Aorta (tissue), 5 donors: ENCODE measurements around the gene MUC3A. TPM values are rescaled to one million over a fixed set of nuclear protein-coding genes. Genes with fewer than 3 reads are reported as not detected.
A peak's percentile ranks its signal among the peaks of the same experiment; 100 is the strongest.
"Not testable (repeated sequence)": the region's sequence is repeated elsewhere in the genome, so short reads cannot be mapped to it uniquely, and the experiment has no call there.

ENCODE experiments used
- ATAC-seq: fragments of 200-7000 bp; cut with Tn5 transposase; one replicate; pipeline ENCODE4 v1.9.1; 2022; ENCODE audit warnings: moderate library complexity; ENCODE audit not compliant: low FRiP score
- DNase-seq, 2 donors: peaks; one replicate each; pipeline ENCODE4 v3.0.0-alpha.2; 2020
- H3K27ac ChIP-seq, 2 donors: one replicate each; pipeline ENCODE4 v1.5.1; 2013; ENCODE audit warnings: low read length in 2 of 2, mild to moderate bottlenecking in 2 of 2, moderate library complexity in 2 of 2, control low read depth in 1 of 2, inconsistent platforms in 1 of 2, low read depth in 1 of 2
- H3K27me3 ChIP-seq, 2 donors: one replicate each; pipeline ENCODE4 v1.6.1; 2013; ENCODE audit warnings: control low read depth in 1 of 2, low read length in 1 of 2, mild to moderate bottlenecking in 1 of 2, moderate library complexity in 1 of 2; ENCODE audit not compliant: insufficient read depth in 2 of 2, control insufficient read depth in 1 of 2
- H3K36me3 ChIP-seq, 2 donors: one replicate each; pipeline ENCODE4 v1.6.1; 2013; ENCODE audit warnings: control low read depth in 1 of 2, low read length in 1 of 2, mild to moderate bottlenecking in 1 of 2; ENCODE audit not compliant: insufficient read depth in 2 of 2, control insufficient read depth in 1 of 2
- H3K4me1 ChIP-seq, 2 donors: one replicate each; pipeline ENCODE4 v1.6.1; 2013; ENCODE audit warnings: low read length in 2 of 2, control low read depth in 1 of 2, mild to moderate bottlenecking in 1 of 2, moderate library complexity in 1 of 2; ENCODE audit not compliant: insufficient read depth in 2 of 2, control insufficient read depth in 1 of 2
- H3K4me3 ChIP-seq, 2 donors: one replicate each; pipeline ENCODE4 v1.5.1; 2013; ENCODE audit warnings: low read length in 2 of 2, control low read depth in 1 of 2, mild to moderate bottlenecking in 1 of 2
- H3K9me3 ChIP-seq: one replicate; pipeline ENCODE4 v1.6.1; 2013; ENCODE audit warnings: mild to moderate bottlenecking, low read length; ENCODE audit not compliant: control insufficient read depth
- WGBS, 2 donors: extraction: QIAGEN DNeasy Blood & Tissue Kit; methylation state at CpG; one replicate each; pipeline ENCODE4 v1.1.7; 2013; 5-methylcytosine and 5-hydroxymethylcytosine counted together
- intact Hi-C, 2 donors: fragments of 100-400 bp; cut with DNase I; formaldehyde crosslinking; loops; one replicate each; pipeline versions ENCODE4 v1.14.2 to v1.15.0; 2022
- polyA plus RNA-seq, 2 donors: library from polyadenylated mRNA; stranded (reverse); fragments of 200-250 nt; gene quantifications; one replicate each; pipeline ENCODE4 v1.2.3, GENCODE V29; 2013
- total RNA-seq, 2 donors: library from RNA; stranded (reverse); fragmentation: NEBNext Ultra II Directional; extraction: Animal tissue kit (Norgen Biotek cat#: 25700); gene quantifications; one replicate each; pipeline ENCODE4 v1.2.1, GENCODE V29; 2021
- donor health status: healthy with polysubstance abuse.
- donor health status: Bipolar disorder and iron deficiency.
- donor health status: DM: no; HTN: no; CAD: no.
- donor health status: DM: no; HTN: no; CAD: no.
- donor health status: DM: yes; HTN: yes; CAD: no.

The MUC3A gene
- total and polyA plus RNA-seq, 4 donors: 0.39 to 5.5 (median 0.45) TPM; not detected in 1

GRCh38 chr7:100971111-100972001, 22.0 kb downstream of the MUC3A start:
- Histone ChIP-seq H3K4me1 (no peaks in the 10 kb centered on the region), H3K27ac (no peak overlapping the region), H3K36me3 (no peaks in the 10 kb centered on the region), H3K9me3 (no peaks in the 10 kb centered on the region), H3K4me3 (no peak overlapping the region), H3K27me3 (no peaks in the 10 kb centered on the region)
- intact Hi-C loops: no loop called here
- DNase-seq (no peak), ATAC-seq (peak; percentile 13)
- 45 to 49% methylated on average over 14 of the region's 14 CpGs for WGBS, 2 donors

GRCh38 chr7:100972002-100972347, 22.6 kb downstream of the MUC3A start:
- no peaks in the 10 kb centered on the region for H3K36me3 ChIP-seq
- intact Hi-C loops: no loop called here
- H3K4me3 ChIP-seq: no peak overlapping the region
- H3K9me3 ChIP-seq: no peaks in the 10 kb centered on the region
- no peak overlapping the region for H3K27ac ChIP-seq
- ATAC-seq: no peak
- WGBS, 2 donors: 51 to 53% methylated on average over 7 of the region's 7 CpGs
- DNase-seq: no peak
- no peaks in the 10 kb centered on the region for H3K4me1 ChIP-seq
- H3K27me3 ChIP-seq: no peaks in the 10 kb centered on the region

- Histone ChIP-seq H3K27me3 (no peaks in the 10 kb centered on the region), H3K36me3 (no peaks in the 10 kb centered on the region), H3K9me3 (no peaks in the 10 kb centered on the region), H3K4me1 (no peaks in the 10 kb centered on the region), H3K4me3 (no peak overlapping the region), H3K27ac (no peak overlapping the region)
- intact Hi-C loops: no loop called here
- ATAC-seq (no peak), DNase-seq (no peak)
- 38 to 63% methylated on average over 2 of the region's 2 CpGs for WGBS, 2 donors
These were observed 24.7 kb downstream of the MUC3A start for GRCh38 chr7:100974021-100974420.

- 67 to 68% methylated on average over 3 of the region's 3 CpGs for WGBS, 2 donors
- DNase-seq: no peak
- no peaks in the 10 kb centered on the region for H3K36me3 ChIP-seq
- no peak overlapping the region for H3K27ac ChIP-seq
- H3K9me3 ChIP-seq: no peaks in the 10 kb centered on the region
- no peaks in the 10 kb centered on the region for H3K27me3 ChIP-seq
- H3K4me1 ChIP-seq: no peaks in the 10 kb centered on the region
- H3K4me3 ChIP-seq: no peak overlapping the region
- intact Hi-C loops: no loop called here
- ATAC-seq: no peak
These were observed 26.1 kb downstream of the MUC3A start for GRCh38 chr7:100975371-100975821.

- no peak overlapping the region for H3K4me3 ChIP-seq
- no peaks in the 10 kb centered on the region for H3K27me3 ChIP-seq
- intact Hi-C loops: no loop called here
- WGBS, 2 donors: 78 to 83% methylated on average over 4 of the region's 4 CpGs
- H3K27ac ChIP-seq: no peak overlapping the region
- no peak for DNase-seq
- no peak for ATAC-seq
- no peaks in the 10 kb centered on the region for H3K9me3 ChIP-seq
- no peaks in the 10 kb centered on the region for H3K36me3 ChIP-seq
- H3K4me1 ChIP-seq: no peaks in the 10 kb centered on the region
These were observed 29.0 kb downstream of the MUC3A start for GRCh38 chr7:100978300-100978699.

GRCh38 chr7:100983451-100984187, 34.3 kb downstream of the MUC3A start:
- H3K9me3 ChIP-seq: no peaks in the 10 kb centered on the region
- no peak overlapping the region for H3K27ac ChIP-seq
- no peaks in the 10 kb centered on the region for H3K4me1 ChIP-seq
- intact Hi-C loops: no loop called here
- H3K36me3 ChIP-seq: no peaks in the 10 kb centered on the region
- H3K27me3 ChIP-seq: no peaks in the 10 kb centered on the region
- ATAC-seq: no peak
- WGBS, 2 donors: 43 to 48% methylated on average over 8 of the region's 8 CpGs
- no peak overlapping the region for H3K4me3 ChIP-seq
- peak in 1 of 2 donors; percentile 28 for DNase-seq

GRCh38 chr7:100984241-100984918, 35.0 kb downstream of the MUC3A start:
- DNase-seq: peak in 1 of 2 donors; percentile 8
- H3K27me3 ChIP-seq, H3K4me3 ChIP-seq, ATAC-seq, H3K9me3 ChIP-seq, intact Hi-C loops, H3K36me3 ChIP-seq, H3K27ac ChIP-seq, H3K4me1 ChIP-seq: not testable (repeated sequence)
- WGBS, 2 donors: 76 to 83% methylated on average over 14 of the region's 14 CpGs

- DNase-seq: peak in 1 of 2 donors; percentile 32
- H3K4me3 ChIP-seq, H3K36me3 ChIP-seq, intact Hi-C loops, H3K4me1 ChIP-seq, ATAC-seq, H3K27ac ChIP-seq, H3K27me3 ChIP-seq, H3K9me3 ChIP-seq: not testable (repeated sequence)
- 62 to 66% methylated on average over 4 of the region's 4 CpGs for WGBS, 2 donors
These were observed 35.9 kb downstream of the MUC3A start for GRCh38 chr7:100985033-100985797.
